ENCODE results near the gene CKAP2L.

CKAP2L gene

GRCh38 chr2:112705575-112705974, 58.8 kb downstream of the CKAP2L start:
- TF ChIP-seq EP300 (IDR thresholded peaks at IDR 0.05; ENCODE audit: borderline replicate concordance) (no peak), CREB1 (IDR thresholded peaks at IDR 0.05; ENCODE audit: low read depth) (no peak), FOXM1 (IDR thresholded peaks at IDR 0.05; ENCODE audit: borderline replicate concordance, low read depth) (no peak), EGR1 (IDR thresholded peaks at IDR 0.05) (no peak), MAX (IDR thresholded peaks at IDR 0.05) (no peak), ZBTB7A (IDR thresholded peaks at IDR 0.05; ENCODE audit: low read depth) (no peak), TCF12 (IDR thresholded peaks at IDR 0.05; ENCODE audit: low read depth) (no peak), REST (IDR thresholded peaks at IDR 0.05; ENCODE audit: low read depth) (no peak), NFIC (IDR thresholded peaks at IDR 0.05) (no peak), USF1 (IDR thresholded peaks at IDR 0.05) (no peak), CEBPB (IDR thresholded peaks at IDR 0.05) (no peak), RAD21 (IDR thresholded peaks at IDR 0.05; ENCODE audit: low read depth) (no peak), TEAD4 (IDR thresholded peaks at IDR 0.05) (no peak), TAF1 (IDR thresholded peaks at IDR 0.05; ENCODE audit: low read depth) (no peak), YY1 (IDR thresholded peaks at IDR 0.05; ENCODE audit: low read depth) (no peak)

- TF ChIP-seq EGR1 (IDR thresholded peaks at IDR 0.05) (no peak), REST (IDR thresholded peaks at IDR 0.05; ENCODE audit: low read depth) (no peak), USF1 (IDR thresholded peaks at IDR 0.05) (no peak), NFIC (IDR thresholded peaks at IDR 0.05) (no peak)
Observed at GRCh38 chr2:112703684-112704083, 60.7 kb downstream of the CKAP2L start.

GRCh38 chr2:112701052-112701451, 63.4 kb downstream of the CKAP2L start:
- TF ChIP-seq EGR1 (IDR thresholded peaks at IDR 0.05) (no peak), TEAD4 (IDR thresholded peaks at IDR 0.05) (no peak)

GRCh38 chr2:112699984-112700667, 64.3 kb downstream of the CKAP2L start:
- TF ChIP-seq FOXM1 (IDR thresholded peaks at IDR 0.05; ENCODE audit: borderline replicate concordance, low read depth) (no peak), EGR1 (IDR thresholded peaks at IDR 0.05) (no peak), RAD21 (IDR thresholded peaks at IDR 0.05; ENCODE audit: low read depth) (no peak), CEBPB (IDR thresholded peaks at IDR 0.05) (no peak), MAX (IDR thresholded peaks at IDR 0.05) (no peak), TCF12 (IDR thresholded peaks at IDR 0.05; ENCODE audit: low read depth) (no peak), YY1 (IDR thresholded peaks at IDR 0.05; ENCODE audit: low read depth) (no peak), USF1 (IDR thresholded peaks at IDR 0.05) (no peak), NFIC (IDR thresholded peaks at IDR 0.05) (no peak), TAF1 (IDR thresholded peaks at IDR 0.05; ENCODE audit: low read depth) (no peak), REST (IDR thresholded peaks at IDR 0.05; ENCODE audit: low read depth) (no peak)
